K562 (cell line): ENCODE data around the gene MRPL27.

Experiments used
- CHD2 ChIP-seq: IDR thresholded peaks from 2 replicates; pipeline ENCODE4 v1.6.1; 2011; ENCODE audit warnings: low read depth, low read length
- FOXM1 ChIP-seq, 2 experiments: fragments of 450-650 bp in 1 of 2; sonication (generic) in 1 of 2; formaldehyde crosslinking in 1 of 2; IDR thresholded peaks; 2 replicates each; pipeline versions ENCODE4 v1.6.1 to v1.9.0; 2017 to 2022; ENCODE audit warnings: low read depth in 2 of 2, mild to moderate bottlenecking in 2 of 2, missing genetic modification reagents in 1 of 2, moderate library complexity in 1 of 2
- GABPA ChIP-seq: fragments of 200-800 bp; sonication (Bioruptor generic); conservative IDR thresholded peaks from 2 replicates; pipeline ENCODE4 v1.6.1; 2016; ENCODE audit warnings: low read depth, missing genetic modification characterization, missing compliant biosample characterization
- MAFK ChIP-seq: IDR thresholded peaks from 2 replicates; pipeline ENCODE4 v1.6.1; 2011; ENCODE audit warnings: low read length, improper control_type of control experiment
- POLR2AphosphoS5 ChIP-seq: IDR thresholded peaks from 2 replicates; pipeline ENCODE4 v1.6.1; 2011; ENCODE audit warnings: mild to moderate bottlenecking, low read depth, low read length, moderate library complexity; ENCODE audit not compliant: control insufficient read depth, insufficient read depth
- RFX5 ChIP-seq: IDR thresholded peaks from 2 replicates; pipeline ENCODE4 v1.6.1; 2011; ENCODE audit warnings: low read depth, mild to moderate bottlenecking, improper control_type of control experiment, low read length
- TAF1 ChIP-seq: IDR thresholded peaks from 2 replicates; pipeline ENCODE4 v1.6.1; 2011; ENCODE audit warnings: mild to moderate bottlenecking, low read length, moderate library complexity; ENCODE audit not compliant: insufficient read depth, control insufficient read depth, severe bottlenecking; ENCODE audit errors: extremely low read depth
- ZFP30 ChIP-seq: fragments of 250-450 bp; sonication (Bioruptor Pico); IDR thresholded peaks from 2 replicates; pipeline ENCODE4 v1.8.0; 2022; ENCODE audit warnings: moderate library complexity, mild to moderate bottlenecking, inconsistent platforms, borderline replicate concordance
- ZNF561 ChIP-seq: fragments of 450-650 bp; formaldehyde crosslinking; conservative IDR thresholded peaks from 2 replicates; pipeline ENCODE4 v1.4.0; 2020; ENCODE audit warnings: mild to moderate bottlenecking, moderate library complexity
- TF ChIP-seq, protein P1 (sequence below): IDR thresholded peaks from 2 replicates; pipeline ENCODE4 v1.6.1; 2012; ENCODE audit warnings: low read depth, low read length, improper control_type of control experiment, borderline replicate concordance

DNA sequence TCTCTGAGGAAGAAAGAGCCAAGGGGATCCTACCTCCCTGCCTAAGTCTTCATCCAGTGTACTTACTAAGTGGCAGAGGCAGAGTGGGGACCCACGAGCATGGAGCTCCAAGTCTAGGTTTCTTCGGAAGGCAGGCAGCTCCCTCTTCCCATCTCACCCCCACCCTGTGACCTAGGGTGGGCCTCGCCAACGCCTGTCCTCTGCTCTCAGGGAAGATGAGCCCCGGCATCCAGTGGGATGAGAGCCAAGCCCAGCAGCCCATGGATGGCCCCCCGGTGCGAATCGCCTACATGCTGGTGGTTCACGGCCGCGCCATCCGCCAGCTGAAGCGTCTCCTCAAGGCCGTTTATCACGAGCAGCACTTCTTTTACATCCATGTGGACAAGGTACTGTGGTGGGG, 18.8 kb downstream of the MRPL27 start:
- TF ChIP-seq CHD2 (no peak), ZNF561 (CRISPR knock-in tag) (no peak), GABPA (tag) (no peak), POLR2AphosphoS5 (no peak), MAFK (no peak), ZFP30 (CRISPR knock-in tag) (no peak), RFX5 (no peak), TAF1 (no peak), FOXM1 (IDR thresholded peaks at IDR 0.05; ENCODE audit: low read depth) (no peak), FOXM1 (CRISPR knock-in tag; IDR thresholded peaks at IDR 0.05; ENCODE audit: low read depth) (no peak)
- TF ChIP-seq, protein P1, sequence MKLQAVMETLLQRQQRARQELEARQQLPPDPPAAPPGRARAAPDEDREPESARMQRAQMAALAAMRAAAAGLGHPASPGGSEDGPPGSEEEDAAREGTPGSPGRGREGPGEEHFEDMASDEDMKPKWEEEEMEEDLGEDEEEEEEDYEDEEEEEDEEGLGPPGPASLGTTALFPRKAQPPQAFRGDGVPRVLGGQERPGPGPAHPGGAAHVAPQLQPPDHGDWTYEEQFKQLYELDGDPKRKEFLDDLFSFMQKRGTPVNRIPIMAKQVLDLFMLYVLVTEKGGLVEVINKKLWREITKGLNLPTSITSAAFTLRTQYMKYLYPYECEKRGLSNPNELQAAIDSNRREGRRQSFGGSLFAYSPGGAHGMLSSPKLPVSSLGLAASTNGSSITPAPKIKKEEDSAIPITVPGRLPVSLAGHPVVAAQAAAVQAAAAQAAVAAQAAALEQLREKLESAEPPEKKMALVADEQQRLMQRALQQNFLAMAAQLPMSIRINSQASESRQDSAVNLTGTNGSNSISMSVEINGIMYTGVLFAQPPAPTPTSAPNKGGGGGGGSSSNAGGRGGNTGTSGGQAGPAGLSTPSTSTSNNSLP = no peak
